Stimulated activated CD8-positive, alpha-beta memory T cell treated with anti-CD3 and anti-CD28 coated beads, Interleukin-4, amount 100 ng/mL, for 4 hours (primary cell): ENCODE measurements around the gene HELB.
"Not testable (repeated sequence)": the region's sequence is repeated elsewhere in the genome, so short reads cannot be mapped to it uniquely, and the experiment has no call there.

Source experiments
- DNase-seq, 2 donors: peaks; one replicate each; pipeline ENCODE4 v3.0.0-alpha.2; 2020; ENCODE audit warnings: low read depth in 2 of 2, low spot score in 1 of 2

The HELB gene

DNA sequence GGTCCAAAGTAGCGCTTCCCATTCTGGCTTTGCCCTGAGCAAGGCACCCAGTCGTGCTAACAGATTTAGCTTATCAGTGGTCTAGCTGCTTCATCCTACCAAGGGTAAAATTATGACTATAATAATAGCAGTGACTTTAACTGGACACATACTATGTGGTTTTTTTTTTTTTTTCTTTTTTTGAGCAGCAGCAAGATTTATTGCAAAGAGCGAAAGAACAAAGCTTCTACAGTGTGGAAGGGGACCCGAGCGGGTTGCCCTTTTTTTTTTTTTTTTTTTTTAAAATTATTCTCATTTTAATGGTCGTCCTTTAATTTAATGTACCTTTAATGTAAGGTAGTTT is 505 bp downstream of the HELB start:
- DNase-seq = no peak

- not testable (repeated sequence) for DNase-seq
These were observed 1.1 kb downstream of the HELB start for GRCh38 chr12:66303316-66303804.

GRCh38 chr12:66304296-66304900 is 2.1 kb downstream of the HELB start:
- DNase-seq = no peak

DNA sequence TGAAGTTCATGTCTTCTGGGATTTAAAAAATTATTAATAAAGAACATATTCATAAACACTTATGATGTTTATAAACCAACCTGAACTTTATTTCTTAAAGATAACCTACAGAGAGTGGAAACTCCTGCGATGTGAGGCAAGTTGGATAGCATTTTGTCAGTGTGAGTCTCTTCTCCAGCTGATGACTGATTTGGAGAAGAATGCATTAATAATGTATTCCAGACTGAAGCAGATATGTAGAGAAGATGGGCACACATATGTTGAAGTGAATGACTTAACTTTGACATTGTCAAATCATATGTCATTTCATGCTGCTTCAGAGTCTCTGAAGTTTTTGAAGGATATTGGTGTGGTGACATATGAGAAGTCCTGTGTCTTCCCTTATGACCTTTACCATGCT is 7.3 kb downstream of the HELB start:
- no peak for DNase-seq

DNA sequence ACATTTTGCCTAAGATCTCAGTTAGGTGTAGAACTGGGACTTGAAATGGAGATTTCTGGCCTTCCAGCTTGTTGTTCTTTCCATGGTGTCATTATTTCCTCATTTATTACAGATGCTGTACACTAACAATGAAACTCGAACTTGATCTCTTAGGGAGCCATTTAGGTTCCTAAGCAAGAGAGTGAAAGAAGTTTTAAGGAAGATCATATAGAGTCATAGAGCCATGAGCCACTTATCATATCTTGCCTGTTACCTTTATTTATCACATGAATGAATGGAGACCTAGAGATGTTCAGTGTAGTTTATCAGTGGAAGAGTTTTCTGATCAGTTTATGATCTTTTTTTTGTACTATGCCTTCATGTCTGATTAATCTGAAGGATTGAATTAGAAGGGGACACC is 9.9 kb downstream of the HELB start:
- DNase-seq = no peak

DNA sequence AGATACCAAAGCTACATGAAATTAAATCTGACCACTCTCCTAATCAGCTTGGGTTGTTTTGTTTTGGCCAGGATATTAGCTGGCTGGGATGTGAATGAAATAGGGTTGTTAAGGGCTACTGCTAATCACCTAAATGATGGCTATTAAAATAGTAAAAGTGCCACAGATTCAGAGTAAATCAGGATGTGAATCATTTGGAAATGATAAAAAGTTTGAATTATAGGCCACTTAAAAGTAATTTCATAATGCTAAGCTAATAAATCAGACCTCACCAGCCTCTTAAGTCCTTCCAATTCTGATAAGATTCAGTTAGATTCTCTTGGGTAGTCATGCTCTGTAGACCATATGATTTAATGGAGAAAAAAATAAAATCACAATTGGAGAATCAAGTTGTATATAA is 12.0 kb downstream of the HELB start:
- no peak for DNase-seq

GRCh38 chr12:66319266-66319954 is 17.1 kb downstream of the HELB start:
- DNase-seq = no peak

DNA sequence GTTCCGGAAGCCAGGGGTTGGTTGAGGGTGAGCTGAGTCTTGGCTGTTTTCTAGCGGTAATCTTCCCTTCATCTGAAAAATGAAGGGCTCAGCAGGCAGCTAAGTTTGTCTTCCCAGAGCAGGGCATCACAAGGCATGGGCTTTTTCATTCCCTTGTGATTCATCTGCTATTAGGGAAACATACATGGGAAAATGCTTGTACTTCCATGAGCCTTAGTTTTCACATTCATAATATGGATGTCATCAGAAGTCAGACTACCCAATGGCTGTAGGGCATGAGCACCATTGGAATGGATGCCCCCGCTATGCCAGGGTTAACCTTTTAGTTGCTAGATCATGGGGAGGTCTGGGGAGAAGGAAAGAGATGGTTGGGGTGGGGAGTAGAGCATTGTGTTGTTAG is 18.7 kb downstream of the HELB start:
- no peak for DNase-seq

DNA sequence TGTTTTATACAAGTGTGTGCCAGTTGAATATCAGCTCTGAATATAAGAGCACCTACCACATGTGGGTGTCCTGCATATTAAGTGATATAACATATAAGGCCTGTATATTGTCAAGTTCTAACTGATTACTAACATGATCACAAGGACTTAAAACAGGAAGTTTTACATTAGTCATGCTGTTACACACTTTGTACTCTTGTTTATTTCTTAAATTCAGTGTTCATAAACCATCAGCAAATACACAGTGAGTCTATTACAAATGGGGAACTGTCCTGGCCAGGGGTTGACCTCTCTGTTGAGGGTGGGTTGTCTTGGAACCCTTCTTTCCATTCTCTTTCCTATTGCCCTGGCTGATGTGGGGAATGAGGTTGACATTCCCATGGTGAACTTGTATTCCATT is 19.1 kb downstream of the HELB start:
- no peak for DNase-seq

DNA sequence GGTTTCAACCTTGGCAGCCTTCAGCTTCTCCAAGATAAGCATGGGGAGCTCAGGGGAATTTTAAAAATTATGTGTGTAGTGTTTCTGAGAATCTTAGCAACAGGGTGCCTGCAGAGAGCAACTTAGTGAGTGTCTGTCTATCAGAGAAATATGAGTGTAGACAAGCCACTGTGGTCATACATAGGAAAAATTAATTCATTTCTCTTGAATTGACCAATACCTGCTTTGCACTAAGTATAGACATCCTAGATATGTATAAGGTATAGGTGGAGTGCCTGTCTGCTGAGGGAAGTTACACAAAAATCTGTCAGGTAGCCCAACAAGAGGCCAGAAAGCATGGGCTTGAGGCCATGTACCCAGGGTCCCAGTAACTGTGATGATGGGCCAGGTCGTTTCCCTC is 20.7 kb downstream of the HELB start:
- no peak for DNase-seq

- DNase-seq = no peak
These were observed 27.6 kb downstream of the HELB start for GRCh38 chr12:66329941-66330340.

- no peak for DNase-seq
These were observed 28.7 kb downstream of the HELB start for GRCh38 chr12:66331016-66331415.

- DNase-seq = no peak
These were observed 29.5 kb downstream of the HELB start for GRCh38 chr12:66331814-66332213.

- DNase-seq = no peak
These were observed 33.5 kb downstream of the HELB start for GRCh38 chr12:66335746-66336145.

DNA sequence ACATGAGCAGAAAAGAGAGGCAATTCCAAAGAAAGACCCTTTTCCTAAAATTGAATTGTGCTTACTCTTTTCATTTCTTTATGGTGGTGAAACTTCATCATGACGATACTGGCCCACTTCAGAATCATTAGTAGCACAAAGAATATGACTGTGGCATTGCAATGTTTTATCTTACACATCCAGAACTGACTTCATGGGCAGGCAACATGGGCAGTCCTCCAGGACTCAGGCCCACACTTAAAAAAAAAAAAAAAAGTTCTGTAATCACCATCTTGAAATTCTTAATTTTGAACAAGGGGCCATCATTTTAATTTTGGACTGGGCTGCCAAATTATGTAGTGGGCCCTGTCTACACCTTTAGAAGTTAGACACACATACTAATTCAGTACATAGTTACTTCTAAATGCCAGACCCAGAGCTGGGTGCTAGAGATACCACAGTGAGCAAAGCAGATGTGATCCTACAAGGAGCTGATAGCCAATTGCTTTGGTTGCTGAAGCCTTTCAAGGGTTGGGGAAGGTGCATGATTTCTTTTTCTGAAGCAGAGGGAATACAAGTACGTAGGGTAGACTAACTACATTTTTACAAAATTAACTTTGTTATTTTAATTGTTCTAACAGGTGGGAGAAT is 35.2 kb downstream of the HELB start:
- DNase-seq = no peak

- DNase-seq = no peak
These were observed 37.8 kb downstream of the HELB start for GRCh38 chr12:66340131-66340530.

DNA sequence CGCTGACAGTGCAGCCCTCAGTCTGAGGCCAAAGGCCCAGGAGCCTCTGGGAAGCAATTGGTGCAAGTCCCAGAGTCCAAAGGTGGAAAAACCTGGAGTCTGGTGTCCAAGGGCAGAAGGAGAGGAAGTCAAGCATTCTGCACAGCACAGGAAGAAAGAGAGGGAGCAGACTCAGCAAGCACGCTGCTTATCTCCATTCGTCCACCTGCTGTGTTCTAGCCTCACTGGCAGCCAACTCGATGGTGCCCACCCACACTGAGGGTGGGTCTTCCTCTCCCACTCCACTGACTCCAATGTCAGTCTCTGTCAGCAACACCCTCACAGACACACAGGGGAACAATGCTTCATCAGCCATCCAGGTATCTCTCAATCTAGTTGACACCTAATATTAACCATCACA is 38.8 kb downstream of the HELB start:
- DNase-seq = no peak

- DNase-seq = no peak
These were observed 42.9 kb downstream of the HELB start for GRCh38 chr12:66345212-66345611.

DNA sequence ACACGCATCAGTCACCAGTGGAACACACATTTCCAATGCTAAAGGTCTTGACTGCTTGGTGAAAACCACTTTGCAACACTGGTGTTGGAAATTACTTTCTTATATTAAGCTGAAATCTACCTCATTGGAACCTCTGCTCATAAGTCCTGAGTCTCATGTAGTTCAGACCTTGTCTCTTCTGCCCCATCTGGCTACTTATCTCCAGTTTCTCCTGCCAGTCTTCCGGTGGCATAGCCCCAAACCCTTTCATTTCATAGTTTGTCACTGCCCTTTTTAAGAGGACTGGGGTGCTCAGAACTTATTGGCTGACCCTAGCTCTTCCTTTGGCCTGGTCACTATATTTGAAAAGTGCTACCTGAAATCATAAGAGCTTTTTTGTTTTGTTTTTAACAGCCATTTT is 43.7 kb downstream of the HELB start:
- DNase-seq = no peak

DNA sequence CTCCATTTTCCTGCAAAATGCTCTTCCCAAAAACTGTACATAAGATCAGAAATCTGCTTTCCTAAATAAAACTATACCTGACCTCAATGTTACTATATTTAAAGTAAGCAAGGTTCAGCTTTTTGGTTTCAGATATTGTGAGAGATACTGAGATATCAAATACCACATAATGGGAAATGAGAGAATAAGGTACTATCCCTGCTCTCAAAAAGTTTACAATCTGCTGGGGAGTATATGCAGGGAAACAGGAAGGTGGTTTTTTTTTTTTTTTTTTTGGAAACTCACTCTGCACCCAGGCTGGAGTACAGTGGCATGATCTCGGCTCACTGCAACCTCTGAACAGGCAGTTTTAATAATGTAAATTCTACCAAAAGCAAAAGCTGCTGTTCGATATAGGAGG is 49.0 kb downstream of the HELB start:
- DNase-seq = no peak

- no peak for DNase-seq
These were observed 49.9 kb downstream of the HELB start for GRCh38 chr12:66352197-66352596.

DNA sequence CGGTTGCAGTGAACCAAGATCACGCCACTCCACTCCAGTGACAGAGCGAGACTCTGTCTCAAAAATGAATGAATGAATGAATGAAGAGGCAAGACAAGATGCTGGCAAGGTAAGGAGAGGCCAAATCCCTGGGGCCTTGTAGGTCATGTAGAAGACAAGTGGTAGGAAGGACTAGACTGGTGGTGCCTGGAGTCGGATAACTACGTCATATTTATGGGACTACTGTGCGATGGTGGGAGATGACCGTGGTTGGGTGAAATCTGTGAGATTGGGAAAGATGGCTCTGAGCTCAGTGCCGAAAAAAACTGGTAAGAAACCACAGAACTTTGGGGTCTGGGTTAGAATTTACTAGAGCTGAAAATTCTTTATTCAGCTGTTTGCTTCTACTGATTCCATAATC is 50.6 kb downstream of the HELB start:
- no peak for DNase-seq

GRCh38 chr12:66354291-66354690 is 52.0 kb downstream of the HELB start:
- DNase-seq = no peak
